PC-3 (cell line): ENCODE data around the gene TTC28.

Experiments
- CTCF ChIP-seq: fragments of 300-600 bp; sonication (generic); conservative IDR thresholded peaks from 2 replicates; pipeline ENCODE4 v1.5.1; 2017; ENCODE audit warnings: antibody characterized with exemption, low read depth, mild to moderate bottlenecking, low read length
- EZH2phosphoT487 ChIP-seq: fragments of 300-600 bp; sonication (generic); IDR thresholded peaks from 2 replicates; pipeline ENCODE4 v1.6.1; 2018; ENCODE audit warnings: mild to moderate bottlenecking, antibody characterized with exemption, low read length, borderline replicate concordance

- TF ChIP-seq CTCF (no peak), EZH2phosphoT487 (no peak)
These were observed 382.1 kb downstream of the TTC28 start for GRCh38 chr22:28297504-28297903.
